GM19438 (cell line): Measurements from ENCODE around the gene SNTG2.

Experiments used
- ATAC-seq: cut with Tn5 transposase; IDR thresholded peaks from one replicate; pipeline ENCODE4 v1.9.1; 2021; ENCODE audit warnings: low read depth; ENCODE audit not compliant: unreplicated experiment

The SNTG2 gene

DNA sequence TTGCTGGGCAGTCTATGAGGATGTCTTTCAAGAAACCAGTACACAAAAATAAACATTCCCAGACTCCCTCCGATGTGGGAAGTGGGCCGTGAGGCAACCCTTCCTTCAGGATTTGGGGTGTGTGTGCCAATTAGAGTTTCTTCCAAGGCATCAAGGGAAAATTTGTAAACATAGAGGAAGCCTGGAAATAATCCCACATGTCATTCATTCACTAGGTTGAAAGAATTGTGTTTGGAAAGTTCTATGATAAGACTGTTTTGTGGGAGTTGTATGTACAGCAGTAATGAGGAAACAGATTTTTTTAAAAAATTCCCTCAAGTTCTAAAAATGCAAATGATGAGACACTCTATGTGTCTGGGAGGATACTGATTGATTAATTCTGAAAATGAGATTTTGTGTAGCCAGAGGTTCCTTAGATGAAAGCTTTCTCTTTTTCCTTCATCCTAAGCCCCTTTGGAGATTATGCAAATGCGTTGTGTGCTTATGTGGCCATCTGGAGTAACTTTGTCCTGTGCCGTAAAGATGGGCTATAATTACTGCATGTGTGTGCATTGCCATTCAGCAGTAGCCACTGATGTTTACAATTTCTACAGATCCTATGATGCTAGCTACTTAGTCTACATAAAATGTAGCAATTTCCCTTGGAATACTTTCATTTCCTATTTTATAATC, 354.8 kb downstream of the SNTG2 start:
- ATAC-seq, result no peak

- ATAC-seq, result no peak
Observed at GRCh38 chr2:1306014-1306686, 355.5 kb downstream of the SNTG2 start.

DNA sequence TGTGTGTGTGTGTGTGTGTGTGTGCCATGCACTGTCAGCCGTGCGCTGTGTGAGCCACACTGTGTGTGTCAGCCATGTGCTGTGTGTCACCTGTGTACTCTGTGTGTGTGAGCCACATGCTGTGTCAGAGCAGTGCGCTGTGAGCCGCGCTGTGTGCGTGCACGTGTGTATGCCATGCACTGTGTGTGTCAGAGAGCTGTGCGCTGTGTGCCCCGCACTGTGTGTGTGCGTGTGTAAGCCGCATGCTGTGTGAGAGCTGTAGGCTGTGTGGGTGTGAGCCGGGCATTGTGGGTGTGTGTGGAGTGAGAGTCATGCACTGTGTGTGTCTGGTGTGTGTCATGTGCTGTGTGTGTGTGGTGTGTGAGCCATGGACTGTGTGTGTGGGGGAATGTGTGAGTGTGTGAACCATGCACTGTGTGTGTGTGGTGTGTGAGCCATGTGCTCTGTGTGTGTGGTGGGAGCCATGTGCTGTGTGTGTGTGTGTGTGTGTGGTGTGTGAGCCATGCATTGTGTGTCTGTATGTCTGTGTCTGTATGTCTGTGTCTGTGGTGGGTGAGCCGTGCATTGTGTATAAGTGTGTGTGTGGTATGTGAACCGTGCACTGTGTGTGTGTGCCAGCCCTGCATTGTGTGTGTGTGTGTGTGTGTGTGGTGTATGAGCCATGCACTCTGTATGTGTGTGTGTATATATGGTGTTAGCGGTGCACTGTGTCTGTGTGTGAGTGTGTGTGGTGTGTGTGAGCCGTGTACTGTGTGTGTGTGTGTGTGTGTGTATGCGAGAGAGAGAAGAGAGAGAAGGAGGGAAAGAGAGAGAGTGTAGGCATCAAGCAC, 356.3 kb downstream of the SNTG2 start:
- ATAC-seq, result no peak

DNA sequence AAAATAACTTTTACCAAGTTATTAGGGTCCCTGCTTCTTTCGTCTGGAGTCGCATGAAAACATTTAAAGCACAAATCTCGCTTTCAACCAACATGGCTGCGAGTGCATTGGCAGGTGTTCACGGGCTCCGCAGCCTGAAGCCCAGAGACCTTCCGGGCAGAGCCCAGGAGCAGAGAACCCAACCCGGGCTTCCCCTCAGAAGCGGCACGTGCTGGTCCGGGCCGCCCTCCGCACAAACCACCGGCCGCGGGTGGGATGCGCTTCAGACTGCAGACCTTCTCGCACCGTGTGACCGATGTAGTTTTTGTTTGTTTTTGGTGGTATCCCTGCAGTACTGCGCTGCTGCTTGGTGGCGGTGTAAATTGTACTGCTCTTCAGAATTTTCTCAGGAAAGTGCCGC, 357.0 kb downstream of the SNTG2 start:
- ATAC-seq, result no peak

GRCh38 chr2:1308678-1309077, 358.0 kb downstream of the SNTG2 start:
- no peak for ATAC-seq

DNA sequence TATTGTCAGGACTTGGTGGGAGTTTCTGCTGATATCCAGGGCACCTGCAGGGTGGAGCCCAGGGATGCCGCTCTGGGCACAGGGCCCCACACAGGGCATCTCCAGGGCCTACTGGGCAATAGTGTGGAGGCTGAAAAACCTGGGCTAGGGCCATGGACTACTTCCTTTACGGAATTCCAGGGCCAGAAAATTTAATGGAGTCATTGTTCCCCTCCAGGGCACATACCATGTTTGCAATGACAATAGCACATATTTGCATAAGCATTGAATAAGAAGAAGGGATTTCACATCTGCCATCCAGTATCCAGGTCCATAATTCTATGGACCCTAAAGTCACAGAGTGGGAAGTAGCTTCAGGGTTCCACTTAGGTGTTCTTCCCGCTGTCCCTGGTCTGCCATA, 358.9 kb downstream of the SNTG2 start:
- ATAC-seq, result no peak

DNA sequence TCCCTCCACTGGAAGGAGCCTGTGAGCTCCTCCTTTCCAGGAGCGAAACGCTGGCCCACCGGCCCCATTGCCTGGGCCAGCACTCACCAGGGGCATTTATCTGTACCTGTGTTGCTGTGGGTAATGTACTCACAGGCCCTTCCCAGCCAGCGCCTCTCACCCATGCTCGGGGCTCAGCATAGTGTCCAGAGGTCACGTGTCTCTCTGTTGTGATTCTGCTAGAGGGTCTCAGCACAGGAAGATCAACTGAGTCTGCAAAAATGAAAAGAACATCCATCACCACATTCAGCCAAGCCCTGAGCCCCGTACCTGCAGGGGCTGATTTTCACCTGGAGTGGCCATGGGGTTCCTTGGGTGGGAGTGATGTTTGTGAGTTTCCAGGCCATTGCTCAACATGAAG, 359.6 kb downstream of the SNTG2 start:
- no peak for ATAC-seq

DNA sequence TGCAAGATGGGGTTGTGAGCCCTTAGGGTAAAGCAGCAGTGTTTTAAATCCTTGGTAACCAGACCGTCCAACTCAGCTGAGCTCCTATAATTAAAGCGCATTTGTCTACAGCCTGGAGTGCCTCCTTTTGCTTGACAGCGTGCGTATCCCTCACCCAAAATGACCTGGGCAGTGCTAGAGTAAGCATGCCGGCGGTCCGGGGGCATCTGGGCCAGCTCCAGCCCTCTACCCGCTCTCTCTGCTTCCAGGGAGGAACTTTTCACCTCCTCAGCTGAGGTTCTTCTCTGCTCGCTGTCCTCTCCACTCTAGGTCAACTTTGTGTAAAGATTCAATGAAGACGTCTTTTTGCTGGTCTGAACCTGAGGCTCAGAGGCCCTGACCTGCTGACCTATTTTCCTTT, 360.2 kb downstream of the SNTG2 start:
- no peak for ATAC-seq

GRCh38 chr2:1313240-1313924, 362.7 kb downstream of the SNTG2 start:
- ATAC-seq, result no peak

GRCh38 chr2:1314254-1314653, 363.6 kb downstream of the SNTG2 start:
- ATAC-seq, result no peak

DNA sequence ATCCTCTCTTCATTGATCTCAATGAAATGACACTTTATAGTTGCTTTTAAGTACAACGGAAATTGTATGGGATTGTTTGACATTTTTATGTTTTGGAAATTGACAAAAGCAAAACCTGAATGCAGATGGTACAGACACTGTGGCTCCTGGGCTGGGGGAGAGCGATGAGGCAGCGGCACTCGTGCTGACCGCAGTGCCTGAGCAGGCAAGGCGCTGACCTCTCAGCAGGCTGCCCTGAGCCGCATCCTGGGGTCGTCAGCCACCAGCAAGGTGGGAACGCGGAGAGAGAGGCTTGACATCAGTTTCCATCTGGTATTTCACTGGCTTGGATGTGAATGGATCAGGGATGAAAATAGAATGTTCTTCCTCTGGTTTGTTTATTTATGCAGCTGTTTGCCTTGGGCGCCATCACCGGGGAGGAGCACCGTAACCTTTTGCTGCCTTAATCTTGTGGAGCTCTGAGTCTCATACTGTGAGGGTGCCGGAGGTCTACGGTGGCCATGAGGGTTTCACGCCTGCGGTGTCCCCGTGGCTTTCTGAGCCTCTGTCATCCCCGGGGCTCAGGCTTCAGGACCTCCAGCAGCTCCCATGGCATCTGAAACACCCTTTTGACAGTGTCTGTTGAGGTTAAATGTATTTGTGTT, 367.8 kb downstream of the SNTG2 start:
- no peak for ATAC-seq

DNA sequence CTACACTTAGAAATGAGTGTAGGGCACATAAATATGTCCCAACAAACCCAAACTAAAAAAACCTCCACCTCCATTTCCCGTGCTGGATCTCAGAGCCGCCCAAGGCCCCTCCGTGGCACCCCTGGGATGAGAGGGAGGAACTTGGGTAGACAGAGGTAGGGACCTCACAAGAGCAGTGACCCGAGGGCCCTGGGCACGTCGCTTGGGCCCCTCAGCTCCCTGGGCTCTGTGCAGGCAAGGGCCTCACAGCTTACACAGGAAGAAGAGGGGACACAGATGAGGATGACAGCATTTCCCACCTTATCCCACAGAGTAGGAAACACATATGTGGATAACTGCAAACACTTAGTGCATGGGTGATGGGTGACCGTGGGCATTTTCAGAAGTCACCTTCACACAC, 368.7 kb downstream of the SNTG2 start:
- no peak for ATAC-seq

DNA sequence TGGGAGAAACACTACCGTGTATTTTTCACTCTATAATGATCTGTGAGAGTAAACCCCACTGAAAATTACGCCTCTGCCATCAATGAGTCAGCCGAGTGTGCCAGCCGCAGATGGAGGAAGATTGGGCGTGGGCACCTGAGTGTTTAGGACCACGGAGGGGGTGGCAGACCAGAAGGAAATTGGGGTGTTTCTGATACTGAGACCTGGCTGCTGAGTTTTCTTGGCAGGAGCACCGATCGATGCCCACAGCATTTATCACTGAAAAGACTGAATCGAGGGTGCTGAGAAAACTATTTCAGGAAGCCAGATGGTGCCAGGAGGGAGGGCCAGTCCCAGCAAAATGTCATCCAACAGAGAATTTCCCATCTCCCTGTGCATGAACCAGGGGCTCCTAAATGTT, 370.7 kb downstream of the SNTG2 start:
- ATAC-seq, result no peak

DNA sequence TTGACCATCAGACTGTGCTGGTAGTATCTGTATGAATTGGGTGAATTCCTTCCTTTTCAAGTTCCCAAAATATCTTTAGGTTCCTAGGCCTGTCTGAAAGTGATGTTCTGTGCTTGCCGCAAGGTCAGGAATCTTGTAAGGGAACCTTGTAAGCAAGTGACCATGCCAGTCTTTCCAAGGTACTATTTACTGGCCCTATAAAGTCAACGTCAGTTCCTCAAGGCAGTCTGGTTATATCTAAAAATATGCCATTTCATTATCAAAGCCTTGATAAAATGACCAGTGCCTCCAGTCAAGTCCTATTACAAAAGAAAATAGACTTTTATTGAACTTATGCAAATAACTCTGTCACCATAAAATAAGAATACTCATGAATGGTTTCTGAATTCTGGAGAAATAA, 374.2 kb downstream of the SNTG2 start:
- no peak for ATAC-seq

- ATAC-seq, result no peak
Observed at GRCh38 chr2:1328684-1329083, 378.0 kb downstream of the SNTG2 start.

GRCh38 chr2:1339388-1340140, 388.9 kb downstream of the SNTG2 start:
- no peak for ATAC-seq

DNA sequence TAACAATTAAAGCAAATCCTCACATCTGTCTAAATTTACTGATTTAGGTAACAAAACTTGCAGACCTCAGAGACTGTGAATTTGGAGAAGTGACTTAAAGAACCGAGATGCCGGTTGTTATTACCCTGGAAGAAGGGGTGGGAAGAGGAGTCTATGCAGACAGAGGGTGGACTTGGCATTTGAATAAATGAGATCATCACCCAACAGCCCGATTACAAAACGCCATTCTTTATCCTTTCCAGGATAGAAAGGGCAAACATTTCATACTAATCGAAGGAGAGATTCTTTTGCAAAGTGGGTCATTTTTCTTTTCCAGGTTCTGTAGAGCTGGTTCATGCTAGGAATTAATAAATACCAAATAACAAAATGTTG, 389.5 kb downstream of the SNTG2 start:
- no peak for ATAC-seq

DNA sequence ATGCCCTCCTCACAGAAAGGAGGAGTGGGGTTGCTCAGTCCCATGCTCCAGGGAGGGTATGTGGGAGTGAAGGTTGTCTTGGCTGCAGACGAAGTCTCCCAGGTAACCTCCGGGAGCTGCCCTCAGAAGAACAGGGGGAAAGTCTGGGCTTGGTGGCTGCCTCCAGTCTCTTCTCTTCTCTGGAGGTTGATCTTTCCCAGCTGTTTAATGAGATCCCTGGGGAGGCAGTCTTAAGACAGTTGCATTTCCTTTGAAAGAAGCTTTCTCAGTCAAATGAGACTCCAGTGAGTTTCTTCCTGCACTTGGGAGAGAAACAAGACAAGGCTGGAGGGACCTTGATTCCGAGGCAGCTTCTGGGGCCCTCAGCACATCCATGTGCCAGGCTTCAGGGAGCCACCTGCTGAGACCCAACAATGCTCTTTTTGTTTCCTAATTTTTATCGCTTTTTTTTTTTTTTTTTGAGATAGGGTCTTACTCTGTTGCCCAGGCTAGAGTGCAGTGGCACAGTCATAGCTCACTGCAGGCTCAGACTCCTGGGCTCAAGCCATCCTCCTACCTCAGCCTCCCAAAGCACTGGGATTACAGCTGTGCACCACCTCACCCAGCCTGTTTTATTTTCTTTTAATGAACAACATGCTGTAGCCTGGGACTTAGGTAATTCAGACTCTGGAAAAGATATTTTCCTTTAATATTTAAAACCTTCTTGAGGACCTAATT, 390.9 kb downstream of the SNTG2 start:
- ATAC-seq, result no peak

- no peak for ATAC-seq
Observed at GRCh38 chr2:1348789-1349188, 398.1 kb downstream of the SNTG2 start.
